WTC11 (cell line): ENCODE data around the gene CDKL5.

Experiments
- ESRRA ChIP-seq: sonication (generic); formaldehyde crosslinking; IDR thresholded peaks from 2 replicates; pipeline ENCODE4 v1.8.1; 2022; ENCODE audit warnings: mild to moderate bottlenecking, missing genetic modification reagents, borderline replicate concordance
- KAT7 ChIP-seq: sonication (generic); formaldehyde crosslinking; IDR thresholded peaks from 2 replicates; pipeline ENCODE4 v1.8.1; 2023; ENCODE audit warnings: missing genetic modification reagents, mild to moderate bottlenecking, borderline replicate concordance
- MXD4 ChIP-seq: fragments of 250-450 bp; sonication (Bioruptor Pico); IDR thresholded peaks from 2 replicates; pipeline ENCODE4 v1.8.0; 2021; ENCODE audit warnings: mild to moderate bottlenecking, moderate library complexity, borderline replicate concordance
- TF ChIP-seq, protein P1 (sequence below): fragments of 250-450 bp; sonication (Bioruptor Pico); IDR thresholded peaks from 2 replicates; pipeline ENCODE4 v1.8.0; 2021; ENCODE audit warnings: mild to moderate bottlenecking
- TF ChIP-seq, protein P2 (sequence below): sonication (generic); formaldehyde crosslinking; IDR thresholded peaks from 2 replicates; pipeline ENCODE4 v1.8.1; 2023; ENCODE audit warnings: mild to moderate bottlenecking, missing genetic modification reagents, moderate library complexity
- TF ChIP-seq, protein P3 (sequence below): sonication (generic); formaldehyde crosslinking; IDR thresholded peaks from 2 replicates; pipeline ENCODE4 v1.8.0; 2022; ENCODE audit warnings: mild to moderate bottlenecking, missing genetic modification reagents
- TF ChIP-seq, protein P4 (sequence below): fragments of 200-600 bp; IDR thresholded peaks from 2 replicates; pipeline ENCODE4 v1.8.0; 2022; ENCODE audit warnings: antibody characterized with exemption
- TF ChIP-seq, protein P5 (sequence below): sonication (generic); formaldehyde crosslinking; IDR thresholded peaks from 2 replicates; pipeline ENCODE4 v1.8.0; 2022; ENCODE audit warnings: mild to moderate bottlenecking, missing genetic modification reagents
- TF ChIP-seq, protein P6 (sequence below): sonication (generic); formaldehyde crosslinking; IDR thresholded peaks from 2 replicates; pipeline ENCODE4 v1.8.1; 2022; ENCODE audit warnings: mild to moderate bottlenecking, moderate library complexity, missing genetic modification reagents

DNA sequence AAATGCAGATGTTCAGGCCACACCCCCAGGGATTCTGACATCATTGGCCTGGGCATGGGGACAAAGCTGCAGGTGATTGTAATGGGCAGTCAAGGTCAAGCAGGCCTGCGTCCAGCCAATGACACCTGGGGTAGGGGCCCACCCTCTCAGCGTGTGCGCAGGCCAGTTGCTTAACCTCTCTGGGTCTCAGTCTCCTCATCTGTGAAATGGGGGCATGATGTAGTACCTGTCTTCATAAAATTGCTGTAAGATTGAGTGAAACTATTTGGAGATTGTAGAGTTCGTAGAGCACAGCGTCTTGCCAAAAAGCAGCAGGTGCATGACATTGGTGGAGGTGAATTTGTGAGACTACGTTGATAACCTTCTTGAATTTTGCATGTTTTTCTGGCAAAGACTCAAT is 225.3 kb downstream of the CDKL5 start:
- TF ChIP-seq MXD4 (CRISPR knock-in tag) = no peak
- TF ChIP-seq, protein P1, sequence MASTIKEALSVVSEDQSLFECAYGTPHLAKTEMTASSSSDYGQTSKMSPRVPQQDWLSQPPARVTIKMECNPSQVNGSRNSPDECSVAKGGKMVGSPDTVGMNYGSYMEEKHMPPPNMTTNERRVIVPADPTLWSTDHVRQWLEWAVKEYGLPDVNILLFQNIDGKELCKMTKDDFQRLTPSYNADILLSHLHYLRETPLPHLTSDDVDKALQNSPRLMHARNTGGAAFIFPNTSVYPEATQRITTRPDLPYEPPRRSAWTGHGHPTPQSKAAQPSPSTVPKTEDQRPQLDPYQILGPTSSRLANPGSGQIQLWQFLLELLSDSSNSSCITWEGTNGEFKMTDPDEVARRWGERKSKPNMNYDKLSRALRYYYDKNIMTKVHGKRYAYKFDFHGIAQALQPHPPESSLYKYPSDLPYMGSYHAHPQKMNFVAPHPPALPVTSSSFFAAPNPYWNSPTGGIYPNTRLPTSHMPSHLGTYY (CRISPR knock-in tag) = no peak
- TF ChIP-seq, protein P2, sequence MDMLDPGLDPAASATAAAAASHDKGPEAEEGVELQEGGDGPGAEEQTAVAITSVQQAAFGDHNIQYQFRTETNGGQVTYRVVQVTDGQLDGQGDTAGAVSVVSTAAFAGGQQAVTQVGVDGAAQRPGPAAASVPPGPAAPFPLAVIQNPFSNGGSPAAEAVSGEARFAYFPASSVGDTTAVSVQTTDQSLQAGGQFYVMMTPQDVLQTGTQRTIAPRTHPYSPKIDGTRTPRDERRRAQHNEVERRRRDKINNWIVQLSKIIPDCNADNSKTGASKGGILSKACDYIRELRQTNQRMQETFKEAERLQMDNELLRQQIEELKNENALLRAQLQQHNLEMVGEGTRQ (CRISPR knock-in tag) = no peak
- no peak for TF ChIP-seq ESRRA (CRISPR knock-in tag)
- TF ChIP-seq, protein P3, sequence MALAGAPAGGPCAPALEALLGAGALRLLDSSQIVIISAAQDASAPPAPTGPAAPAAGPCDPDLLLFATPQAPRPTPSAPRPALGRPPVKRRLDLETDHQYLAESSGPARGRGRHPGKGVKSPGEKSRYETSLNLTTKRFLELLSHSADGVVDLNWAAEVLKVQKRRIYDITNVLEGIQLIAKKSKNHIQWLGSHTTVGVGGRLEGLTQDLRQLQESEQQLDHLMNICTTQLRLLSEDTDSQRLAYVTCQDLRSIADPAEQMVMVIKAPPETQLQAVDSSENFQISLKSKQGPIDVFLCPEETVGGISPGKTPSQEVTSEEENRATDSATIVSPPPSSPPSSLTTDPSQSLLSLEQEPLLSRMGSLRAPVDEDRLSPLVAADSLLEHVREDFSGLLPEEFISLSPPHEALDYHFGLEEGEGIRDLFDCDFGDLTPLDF = no peak
- TF ChIP-seq, protein P4, sequence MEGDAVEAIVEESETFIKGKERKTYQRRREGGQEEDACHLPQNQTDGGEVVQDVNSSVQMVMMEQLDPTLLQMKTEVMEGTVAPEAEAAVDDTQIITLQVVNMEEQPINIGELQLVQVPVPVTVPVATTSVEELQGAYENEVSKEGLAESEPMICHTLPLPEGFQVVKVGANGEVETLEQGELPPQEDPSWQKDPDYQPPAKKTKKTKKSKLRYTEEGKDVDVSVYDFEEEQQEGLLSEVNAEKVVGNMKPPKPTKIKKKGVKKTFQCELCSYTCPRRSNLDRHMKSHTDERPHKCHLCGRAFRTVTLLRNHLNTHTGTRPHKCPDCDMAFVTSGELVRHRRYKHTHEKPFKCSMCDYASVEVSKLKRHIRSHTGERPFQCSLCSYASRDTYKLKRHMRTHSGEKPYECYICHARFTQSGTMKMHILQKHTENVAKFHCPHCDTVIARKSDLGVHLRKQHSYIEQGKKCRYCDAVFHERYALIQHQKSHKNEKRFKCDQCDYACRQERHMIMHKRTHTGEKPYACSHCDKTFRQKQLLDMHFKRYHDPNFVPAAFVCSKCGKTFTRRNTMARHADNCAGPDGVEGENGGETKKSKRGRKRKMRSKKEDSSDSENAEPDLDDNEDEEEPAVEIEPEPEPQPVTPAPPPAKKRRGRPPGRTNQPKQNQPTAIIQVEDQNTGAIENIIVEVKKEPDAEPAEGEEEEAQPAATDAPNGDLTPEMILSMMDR = no peak
- TF ChIP-seq, protein P5, sequence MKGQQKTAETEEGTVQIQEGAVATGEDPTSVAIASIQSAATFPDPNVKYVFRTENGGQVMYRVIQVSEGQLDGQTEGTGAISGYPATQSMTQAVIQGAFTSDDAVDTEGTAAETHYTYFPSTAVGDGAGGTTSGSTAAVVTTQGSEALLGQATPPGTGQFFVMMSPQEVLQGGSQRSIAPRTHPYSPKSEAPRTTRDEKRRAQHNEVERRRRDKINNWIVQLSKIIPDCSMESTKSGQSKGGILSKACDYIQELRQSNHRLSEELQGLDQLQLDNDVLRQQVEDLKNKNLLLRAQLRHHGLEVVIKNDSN = no peak
- TF ChIP-seq, protein P6, sequence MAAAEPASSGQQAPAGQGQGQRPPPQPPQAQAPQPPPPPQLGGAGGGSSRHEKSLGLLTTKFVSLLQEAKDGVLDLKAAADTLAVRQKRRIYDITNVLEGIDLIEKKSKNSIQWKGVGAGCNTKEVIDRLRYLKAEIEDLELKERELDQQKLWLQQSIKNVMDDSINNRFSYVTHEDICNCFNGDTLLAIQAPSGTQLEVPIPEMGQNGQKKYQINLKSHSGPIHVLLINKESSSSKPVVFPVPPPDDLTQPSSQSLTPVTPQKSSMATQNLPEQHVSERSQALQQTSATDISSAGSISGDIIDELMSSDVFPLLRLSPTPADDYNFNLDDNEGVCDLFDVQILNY (CRISPR knock-in tag) = no peak
- no peak for TF ChIP-seq KAT7 (CRISPR knock-in tag)
